Astrocyte (in vitro differentiated cells and primary cell): ENCODE data around the gene ACSM3. TPM values are rescaled to one million over a fixed set of nuclear protein-coding genes. Genes with fewer than 3 reads are reported as not detected.

Experiments used
- DNase-seq: peaks from one replicate; pipeline ENCODE4 v3.0.0-alpha.2; 2010; ENCODE audit warnings: low read depth
- FAIRE-seq: peaks from 2 replicates; lab custom pipeline; 2011; peaks lifted over from hg19 to GRCh38; lab: Jason Lieb, UNC
- H2AFZ ChIP-seq: 2 replicates; pipeline ENCODE4 v1.6.0; 2012; ENCODE audit warnings: low read depth, low read length, inconsistent platforms
- H3K27ac ChIP-seq: 2 replicates; pipeline ENCODE4 v1.5.1; 2011; ENCODE audit warnings: low read depth, low read length, inconsistent platforms
- H3K27me3 ChIP-seq: 2 replicates; pipeline ENCODE4 v1.6.0; 2011; ENCODE audit warnings: low read length, inconsistent platforms; ENCODE audit not compliant: insufficient read depth
- H3K36me3 ChIP-seq: 2 replicates; pipeline ENCODE4 v1.5.1; 2011; ENCODE audit warnings: low read length, inconsistent platforms; ENCODE audit not compliant: insufficient read depth
- H3K4me1 ChIP-seq: 2 replicates; pipeline ENCODE4 v1.5.1; 2011; ENCODE audit warnings: low read length, inconsistent platforms; ENCODE audit not compliant: insufficient read depth
- H3K4me2 ChIP-seq: 2 replicates; pipeline ENCODE4 v1.6.0; 2012; ENCODE audit warnings: low read length, inconsistent platforms
- H3K4me3 ChIP-seq: 2 replicates; pipeline ENCODE4 v1.5.1; 2011; ENCODE audit warnings: low read depth, mild to moderate bottlenecking, low read length, inconsistent platforms; ENCODE audit not compliant: insufficient read depth
- H3K79me2 ChIP-seq: 2 replicates; pipeline ENCODE4 v1.6.0; 2012; ENCODE audit warnings: mild to moderate bottlenecking, low read length, inconsistent platforms; ENCODE audit not compliant: insufficient read depth
- H3K9ac ChIP-seq: 2 replicates; pipeline ENCODE4 v1.6.0; 2012; ENCODE audit warnings: mild to moderate bottlenecking, low read length, inconsistent platforms
- H3K9me3 ChIP-seq: 2 replicates; pipeline ENCODE4 v1.5.1; 2012; ENCODE audit warnings: low read depth, mild to moderate bottlenecking, low read length, inconsistent platforms; ENCODE audit not compliant: insufficient read depth
- H4K20me1 ChIP-seq: 2 replicates; pipeline ENCODE4 v1.6.0; 2012; ENCODE audit warnings: low read length, inconsistent platforms; ENCODE audit not compliant: insufficient read depth
- H3K27ac Mint-ChIP-seq: one replicate; pipeline ENCODE4 v1.8.0; 2021; ENCODE audit warnings: mild to moderate bottlenecking, mixed read lengths; ENCODE audit not compliant: unreplicated experiment
- H3K27me3 Mint-ChIP-seq: one replicate; pipeline ENCODE4 v1.8.0; 2021; ENCODE audit warnings: low read depth, mixed read lengths; ENCODE audit not compliant: unreplicated experiment
- H3K36me3 Mint-ChIP-seq: one replicate; pipeline ENCODE4 v1.8.0; 2021; ENCODE audit warnings: low read depth, mixed read lengths; ENCODE audit not compliant: unreplicated experiment
- H3K4me1 Mint-ChIP-seq: one replicate; pipeline ENCODE4 v1.8.0; 2021; ENCODE audit warnings: low read depth, mixed read lengths; ENCODE audit not compliant: unreplicated experiment
- H3K4me3 Mint-ChIP-seq: one replicate; pipeline ENCODE4 v1.8.0; 2021; ENCODE audit warnings: mild to moderate bottlenecking, moderate library complexity, mixed read lengths; ENCODE audit not compliant: unreplicated experiment
- H3K9me3 Mint-ChIP-seq: one replicate; pipeline ENCODE4 v1.8.0; 2021; ENCODE audit warnings: mild to moderate bottlenecking, mixed read lengths; ENCODE audit not compliant: unreplicated experiment
- CTCF ChIP-seq: IDR thresholded peaks from 2 replicates; pipeline ENCODE4 v1.5.1; 2011; ENCODE audit warnings: low read depth, mild to moderate bottlenecking, inconsistent platforms, low read length, moderate library complexity; ENCODE audit not compliant: insufficient read depth
- EZH2 ChIP-seq: IDR thresholded peaks from 2 replicates; pipeline ENCODE4 v1.6.1; 2012; ENCODE audit warnings: mild to moderate bottlenecking, low read length, inconsistent platforms; ENCODE audit not compliant: insufficient read depth
- total RNA-seq: library from RNA; stranded (reverse); gene quantifications from 2 replicates; pipeline ENCODE4 v1.2.1, GENCODE V29; 2021

Gene ACSM3
- total RNA-seq, 1 donor from 2014 or later = 7.4 TPM

GRCh38 chr16:20822521-20823325 is 58.9 kb downstream of the ACSM3 start:
- no peaks in the 10 kb centered on the region for H4K20me1 ChIP-seq
- no peak overlapping the region for H3K4me3 ChIP-seq
- DNase-seq (no peak), FAIRE-seq (no peak)
- TF ChIP-seq CTCF (no peak), EZH2 (no peak)
- no peaks in the 10 kb centered on the region for H3K9me3 ChIP-seq
- H3K4me1 Mint-ChIP-seq = no peaks in the 10 kb centered on the region
- no peak overlapping the region for H2AFZ ChIP-seq
- H3K27me3 ChIP-seq = no peaks in the 10 kb centered on the region
- H3K79me2 ChIP-seq = no peaks in the 10 kb centered on the region
- H3K4me1 ChIP-seq = no peaks in the 10 kb centered on the region
- no peaks in the 10 kb centered on the region for H3K27me3 Mint-ChIP-seq
- H3K9ac ChIP-seq = no peak overlapping the region
- H3K4me2 ChIP-seq = no peak overlapping the region
- H3K27ac Mint-ChIP-seq = no peak overlapping the region
- H3K36me3 Mint-ChIP-seq = peaks cover 2% of the 10 kb centered on the region
- H3K27ac ChIP-seq = no peak overlapping the region
- H3K4me3 Mint-ChIP-seq = no peak overlapping the region
- H3K36me3 ChIP-seq = peaks cover 19% of the 10 kb centered on the region
- H3K9me3 Mint-ChIP-seq = no peaks in the 10 kb centered on the region

- H3K4me1 ChIP-seq = no peaks in the 10 kb centered on the region
- Mint-ChIP-seq H3K4me1 (no peaks in the 10 kb centered on the region), H3K27ac (no peak overlapping the region), H3K4me3 (no peak overlapping the region), H3K9me3 (no peaks in the 10 kb centered on the region), H3K36me3 (no peaks in the 10 kb centered on the region), H3K27me3 (no peaks in the 10 kb centered on the region)
- FAIRE-seq = no peak
- no peaks in the 10 kb centered on the region for H3K79me2 ChIP-seq
- DNase-seq = no peak
- no peaks in the 10 kb centered on the region for H3K27me3 ChIP-seq
- H4K20me1 ChIP-seq = no peaks in the 10 kb centered on the region
- H3K9me3 ChIP-seq = no peaks in the 10 kb centered on the region
- TF ChIP-seq EZH2 (no peak), CTCF (no peak)
- no peak overlapping the region for H3K9ac ChIP-seq
- H3K27ac ChIP-seq = no peak overlapping the region
- H2AFZ ChIP-seq = no peak overlapping the region
- H3K36me3 ChIP-seq = peaks cover 20% of the 10 kb centered on the region
- H3K4me3 ChIP-seq = no peak overlapping the region
- no peak overlapping the region for H3K4me2 ChIP-seq
Measured at GRCh38 chr16:20826039-20826566, 62.3 kb downstream of the ACSM3 start.

GRCh38 chr16:20829536-20829935 is 65.7 kb downstream of the ACSM3 start:
- FAIRE-seq = no peak

More at GRCh38 chr16:20829536-20829935, 65.7 kb downstream of the ACSM3 start:
- Histone ChIP-seq H2AFZ (no peak overlapping the region), H3K4me2 (no peak overlapping the region), H3K36me3 (peaks cover 18% of the 10 kb centered on the region), H3K4me3 (no peak overlapping the region), H3K27me3 (no peaks in the 10 kb centered on the region), H3K4me1 (no peaks in the 10 kb centered on the region), H3K9me3 (no peaks in the 10 kb centered on the region), H3K27ac (no peak overlapping the region), H3K9ac (no peak overlapping the region), H3K79me2 (no peaks in the 10 kb centered on the region), H4K20me1 (no peaks in the 10 kb centered on the region)
- H3K27me3 Mint-ChIP-seq = no peaks in the 10 kb centered on the region
- H3K9me3 Mint-ChIP-seq = no peaks in the 10 kb centered on the region
- H3K4me3 Mint-ChIP-seq = no peak overlapping the region
- no peaks in the 10 kb centered on the region for H3K36me3 Mint-ChIP-seq
- H3K4me1 Mint-ChIP-seq = no peaks in the 10 kb centered on the region
- TF ChIP-seq CTCF (no peak), EZH2 (no peak)
- H3K27ac Mint-ChIP-seq = no peak overlapping the region
- no peak for DNase-seq
